NCI-H2227 (cell line): ENCODE measurements around the gene ADAD2.

ENCODE experiments used
- DNase-seq: peaks from one replicate; lab custom pipeline; 2025; ENCODE audit not compliant: unreplicated experiment; lab: John Stamatoyannopoulos, UW

Gene ADAD2

GRCh38 chr16:84190731-84191388, at the start of gene ADAD2:
Gene ADAD2 (plus strand): TSS chr16:84191157. CDS start chr16:84191231, 74 bp downstream.
- DNase-seq = no peak

DNA sequence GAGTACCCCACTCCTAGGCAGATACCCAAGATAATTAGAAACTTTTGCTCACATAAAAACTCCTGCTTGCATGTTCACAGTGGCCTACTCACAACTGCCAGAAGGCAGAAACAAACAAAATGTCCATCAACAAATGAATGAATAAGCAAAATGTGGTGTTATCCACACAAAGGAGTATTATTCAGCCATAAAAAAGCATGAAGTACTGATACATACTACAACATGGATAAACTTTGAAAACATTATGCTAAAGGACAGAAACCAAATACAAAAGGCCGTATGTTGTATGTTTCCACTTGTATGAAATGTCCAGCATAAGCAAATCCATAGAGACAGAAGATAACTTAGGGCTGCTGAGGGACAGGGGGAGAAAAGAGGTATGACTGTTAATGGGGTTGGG, 47.9 kb upstream of the ADAD2 start:
- no peak for DNase-seq

GRCh38 chr16:84143784-84144199, 47.2 kb upstream of the ADAD2 start:
- DNase-seq = no peak

DNA sequence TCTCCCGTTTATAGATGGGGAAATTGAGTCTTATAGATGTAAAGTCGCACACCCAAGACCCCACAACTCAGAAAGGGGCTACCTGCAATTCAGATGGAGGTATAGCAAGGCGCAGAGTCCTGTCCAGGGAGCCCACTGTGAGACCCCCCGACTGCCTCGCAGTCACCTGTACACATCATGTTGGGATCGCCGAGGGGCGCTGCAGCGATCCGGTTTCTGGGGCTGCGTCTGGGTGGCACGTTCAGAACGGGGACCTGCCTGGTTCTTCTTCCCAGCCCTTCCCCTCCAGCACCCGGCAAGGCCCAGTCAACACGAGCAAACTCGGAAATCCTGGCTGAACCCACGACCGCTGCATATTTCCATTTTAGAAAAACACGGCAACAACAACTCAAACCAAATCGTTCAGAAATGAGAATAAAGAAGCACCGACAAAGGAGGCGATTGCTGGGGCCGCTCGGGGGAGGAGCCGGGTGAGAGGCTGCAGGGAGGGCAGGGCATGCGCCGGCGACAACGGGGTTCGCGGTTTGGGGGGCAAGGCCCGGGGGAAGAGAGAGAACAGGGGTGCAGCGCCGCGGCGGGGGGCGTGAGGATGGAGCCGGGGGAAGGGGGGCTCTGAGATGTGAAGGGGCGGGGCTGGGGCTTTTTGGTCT, 46.6 kb upstream of the ADAD2 start:
- DNase-seq = peak; percentile 29

- DNase-seq = peak; percentile 91
Observed at GRCh38 chr16:84144859-84145639, 45.9 kb upstream of the ADAD2 start, which contains the start of the genes DNAAF1 and HSDL1. Gene DNAAF1 (plus strand): TSS chr16:84145308. CDS start chr16:84145441, 133 bp downstream. Gene HSDL1 (minus strand): TSS chr16:84145177. CDS start chr16:84131321, 13,856 bp downstream.

- DNase-seq = no peak
Observed at GRCh38 chr16:84150926-84151325, 40.0 kb upstream of the ADAD2 start.

DNA sequence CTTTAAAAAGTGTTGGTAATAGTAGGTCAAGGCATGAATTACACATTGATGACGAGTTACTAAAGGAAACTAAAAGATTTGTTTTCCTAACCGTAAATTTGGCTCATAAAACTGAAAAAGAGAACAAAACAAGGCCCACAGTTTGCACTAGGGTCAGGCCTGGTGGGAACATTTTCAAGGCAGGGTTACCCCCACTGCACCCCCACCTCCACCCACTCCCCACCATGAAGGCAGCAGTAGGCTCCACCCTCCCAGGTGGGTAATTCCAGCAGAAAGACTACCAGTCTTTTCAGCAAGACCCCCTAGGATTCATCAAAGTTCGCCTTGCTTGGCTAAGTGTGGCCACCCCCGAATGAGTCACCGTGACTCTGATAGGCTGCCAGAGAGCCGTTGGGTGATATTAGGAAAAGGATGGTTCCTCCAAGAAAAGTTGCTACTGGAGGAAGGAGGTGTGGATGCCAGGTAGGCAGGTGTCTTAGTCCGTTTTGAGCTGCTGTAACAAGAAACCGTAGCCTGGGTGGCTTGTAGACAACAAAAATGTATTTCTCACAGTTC, 37.2 kb upstream of the ADAD2 start:
- no peak for DNase-seq

DNA sequence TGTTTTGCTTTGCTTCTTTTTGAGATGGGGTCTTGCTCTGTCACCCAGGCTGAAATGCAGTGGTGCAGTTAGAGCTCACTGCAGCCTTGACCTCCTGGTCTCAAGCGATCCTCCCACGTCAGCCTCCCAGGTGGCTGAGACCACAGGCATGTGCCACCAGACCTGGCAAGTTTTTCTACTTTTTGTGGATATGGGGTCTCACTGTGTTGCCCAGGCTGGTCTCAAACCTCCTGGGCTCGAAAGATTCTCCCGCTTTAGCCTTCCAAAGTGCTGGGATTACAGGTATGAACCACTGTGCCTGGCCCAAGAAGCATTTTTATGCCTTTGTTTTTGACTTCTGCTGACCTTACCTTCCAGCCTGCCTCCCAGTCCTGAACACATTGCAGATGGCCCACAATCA, 35.7 kb upstream of the ADAD2 start:
- no peak for DNase-seq

DNA sequence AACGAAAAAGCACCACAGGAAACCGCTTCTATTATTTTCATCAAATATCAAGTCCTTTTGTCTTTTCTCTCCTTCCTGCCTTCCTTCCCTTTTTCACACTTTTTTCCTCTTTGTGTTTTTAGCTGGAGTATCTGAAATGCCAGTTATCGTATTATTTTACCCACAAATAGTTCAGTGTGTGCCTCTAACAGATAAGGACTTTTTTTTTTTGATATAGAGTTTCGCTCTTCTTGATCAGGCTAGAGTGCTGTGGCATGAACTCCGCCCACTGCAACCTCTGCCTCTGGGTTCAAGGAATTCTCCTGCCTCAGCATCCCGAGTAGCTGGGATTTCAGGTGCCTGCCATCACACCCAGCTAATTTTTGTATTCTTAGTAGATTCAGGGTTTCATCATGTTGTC, 35.2 kb upstream of the ADAD2 start:
- no peak for DNase-seq

DNA sequence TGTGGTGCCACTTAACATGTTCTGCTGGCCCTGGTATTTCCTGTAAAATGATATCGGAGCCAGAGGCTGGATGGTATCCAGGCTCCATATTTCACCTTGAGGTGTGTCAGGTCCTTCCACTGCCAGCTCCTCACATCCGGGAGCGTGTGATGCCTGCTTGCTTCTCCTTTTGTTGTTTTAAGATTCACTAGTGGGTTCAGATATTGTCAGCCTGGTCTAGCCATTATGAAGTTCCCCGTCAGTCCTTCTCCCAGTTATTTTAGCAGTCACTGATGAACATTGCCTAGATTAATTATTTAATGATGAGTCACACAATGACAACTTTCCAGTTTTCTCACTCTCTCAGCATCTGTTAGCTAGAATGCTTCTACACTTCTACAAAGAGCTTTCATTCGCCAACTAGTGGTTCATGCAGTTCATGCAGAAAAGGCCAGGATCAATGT, 34.6 kb upstream of the ADAD2 start:
- DNase-seq = no peak

DNA sequence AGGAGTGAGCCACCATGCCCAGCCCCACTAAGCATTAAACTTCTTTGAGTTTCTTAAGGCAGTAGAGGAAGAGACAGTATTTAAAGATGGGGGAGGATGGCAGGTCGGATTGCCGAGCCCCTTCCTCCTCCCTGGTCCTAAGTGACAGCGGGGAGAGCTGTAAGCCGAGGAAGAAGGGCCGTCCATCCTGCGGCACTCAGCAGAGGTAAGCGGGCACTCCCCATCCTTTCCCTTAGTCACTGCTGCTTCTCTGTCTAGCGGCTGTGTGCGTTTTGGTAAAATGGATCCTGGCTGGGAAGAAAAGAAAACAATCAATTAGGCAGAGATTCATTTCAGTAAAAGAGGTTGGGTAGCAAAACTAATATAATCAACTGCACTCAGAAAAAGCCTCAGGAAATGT, 31.9 kb upstream of the ADAD2 start:
- DNase-seq = no peak

DNA sequence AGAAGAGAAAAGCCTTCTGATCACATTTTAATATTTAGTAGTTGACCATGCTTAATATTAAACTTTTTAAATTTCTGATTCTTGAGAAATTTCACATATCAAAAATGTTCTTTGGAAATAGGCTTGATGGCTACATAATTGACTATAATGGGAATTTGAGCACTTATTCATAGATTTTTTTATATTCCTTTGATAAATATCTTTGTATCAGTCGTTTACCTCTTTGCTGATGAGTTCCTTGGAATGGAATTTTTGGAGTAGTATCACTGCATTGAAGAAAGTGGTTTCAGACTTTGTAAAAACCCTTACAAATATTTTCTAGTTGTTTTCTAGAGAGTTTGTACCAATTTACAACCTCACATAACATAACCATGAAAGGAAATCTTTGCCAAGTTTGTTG, 31.2 kb upstream of the ADAD2 start:
- no peak for DNase-seq

DNA sequence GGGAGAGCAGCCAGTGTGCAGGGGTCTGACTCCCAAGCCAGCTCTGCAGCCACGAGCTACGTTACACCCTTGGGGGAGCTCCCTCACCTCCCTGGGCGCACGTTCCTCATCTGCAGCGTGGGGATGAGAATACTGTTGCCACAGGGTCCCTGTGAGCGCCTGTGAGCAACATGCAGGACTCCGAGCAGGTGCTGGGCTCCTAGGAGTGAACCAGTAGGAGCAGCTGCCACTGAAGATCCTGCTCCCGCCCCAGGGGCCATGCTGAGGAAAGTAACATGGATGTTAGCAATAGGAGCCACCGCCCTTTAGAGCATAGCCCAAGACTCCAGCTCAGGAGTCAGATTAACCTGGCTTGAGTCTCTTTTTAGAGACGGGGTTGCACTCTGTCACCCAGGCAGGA, 29.9 kb upstream of the ADAD2 start:
- no peak for DNase-seq

GRCh38 chr16:84161801-84162200, 29.2 kb upstream of the ADAD2 start:
- DNase-seq = no peak

GRCh38 chr16:84165746-84166145, 25.2 kb upstream of the ADAD2 start:
- no peak for DNase-seq

- DNase-seq = no peak
Observed at GRCh38 chr16:84166796-84167695, 23.9 kb upstream of the ADAD2 start.

DNA sequence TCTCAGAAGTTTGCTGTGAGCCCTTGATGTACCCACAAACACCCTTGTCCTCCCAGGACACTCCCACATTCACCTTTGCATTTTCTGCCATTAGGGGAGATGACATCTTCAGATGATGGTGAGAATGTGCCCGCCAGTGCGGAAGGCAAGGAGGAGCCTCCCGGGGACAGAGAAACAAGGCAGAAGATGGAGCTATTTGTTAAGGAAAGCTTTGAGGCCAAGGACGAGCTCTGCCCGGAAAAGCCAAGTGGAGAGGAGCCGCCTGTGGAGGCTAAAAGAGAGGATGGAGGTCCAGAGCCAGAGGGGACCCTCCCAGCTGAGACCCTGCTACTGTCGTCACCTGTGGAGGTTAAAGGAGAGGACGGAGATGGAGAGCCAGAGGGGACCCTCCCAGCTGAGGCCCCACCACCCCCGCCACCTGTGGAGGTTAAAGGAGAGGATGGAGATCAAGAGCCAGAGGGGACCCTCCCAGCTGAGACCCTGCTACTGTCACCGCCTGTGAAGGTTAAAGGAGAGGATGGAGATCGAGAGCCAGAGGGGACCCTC, 21.1 kb upstream of the ADAD2 start:
- DNase-seq = no peak

GRCh38 chr16:84174396-84174795, 16.6 kb upstream of the ADAD2 start:
- no peak for DNase-seq

- no peak for DNase-seq
Observed at GRCh38 chr16:84175350-84176081, 15.4 kb upstream of the ADAD2 start.
